GM18861 (cell line): ENCODE data around the gene NEDD8.
A peak's percentile ranks its signal among the peaks of the same experiment; 100 is the strongest.
"Not testable (repeated sequence)": the region's sequence is repeated elsewhere in the genome, so short reads cannot be mapped to it uniquely, and the experiment has no call there.

ENCODE experiments used
- ATAC-seq: cut with Tn5 transposase; IDR thresholded peaks from one replicate; pipeline ENCODE4 v1.9.1; 2021; ENCODE audit not compliant: unreplicated experiment

NEDD8 gene

GRCh38 chr14:24249230-24250021 lies 17.3 kb upstream of the NEDD8 start:
- no peak for ATAC-seq

GRCh38 chr14:24247422-24247821 lies 15.3 kb upstream of the NEDD8 start:
- ATAC-seq = no peak

GRCh38 chr14:24246765-24247212 lies 14.6 kb upstream of the NEDD8 start:
- peak; percentile 30 for ATAC-seq

GRCh38 chr14:24245350-24245749 lies 13.2 kb upstream of the NEDD8 start:
- not testable (repeated sequence) for ATAC-seq

GRCh38 chr14:24243336-24243836 lies 11.2 kb upstream of the NEDD8 start:
- ATAC-seq = no peak

GRCh38 chr14:24241829-24242443 lies 9.8 kb upstream of the NEDD8 start:
- ATAC-seq = peak; percentile 67

- no peak for ATAC-seq
Measured at GRCh38 chr14:24240110-24240918, 8.1 kb upstream of the NEDD8 start.

GRCh38 chr14:24238527-24239037 lies 6.4 kb upstream of the NEDD8 start:
- no peak for ATAC-seq

- no peak for ATAC-seq
Measured at GRCh38 chr14:24238123-24238522, 6.0 kb upstream of the NEDD8 start.

GRCh38 chr14:24237463-24237955 lies 5.3 kb upstream of the NEDD8 start:
- no peak for ATAC-seq

- ATAC-seq = no peak
Measured at GRCh38 chr14:24236689-24237462, 4.7 kb upstream of the NEDD8 start.

- no peak for ATAC-seq
Measured at GRCh38 chr14:24235804-24236688, 3.9 kb upstream of the NEDD8 start.

- ATAC-seq = no peak
Measured at GRCh38 chr14:24234095-24235005, 2.2 kb upstream of the NEDD8 start.

- ATAC-seq = no peak
Measured at GRCh38 chr14:24233538-24233866, 1.3 kb upstream of the NEDD8 start.

GRCh38 chr14:24232645-24233537 lies 724 bp upstream of the NEDD8 start, which contains the start of gene GMPR2:
Gene GMPR2, plus strand, starts transcription at chr14:24232929. Its CDS starts 325 bp downstream, at chr14:24233254.
- ATAC-seq = peak; percentile 33

GRCh38 chr14:24231263-24232120 lies 675 bp downstream of the NEDD8 start:
- ATAC-seq = no peak
